HepG2 (cell line): ENCODE measurements around the gene SLC7A11. TPM values are rescaled to one million over a fixed set of nuclear protein-coding genes. Genes with fewer than 3 reads are reported as not detected.

Experiments used
- ATAC-seq: fragments of 200-7000 bp; cut with Tn5 transposase; 3 replicates; pipeline ENCODE4 v1.9.1; 2020; ENCODE audit warnings: mild to moderate bottlenecking, moderate library complexity
- BruUV-seq: library from RNA; stranded (reverse); fragments of 400-500 nt; replicated peaks from 2 replicates; lab custom pipeline; 2021; lab: Mats Ljungman, UMichigan
- CTCF ChIA-PET: fragments of 300-600 bp; formaldehyde crosslinking; extraction: SDS; loops from one replicate; lab custom pipeline; 2021; ENCODE audit warnings: low total read pairs, inconsistent platforms, low intra/inter-chr PET ratio; lab: Yijun Ruan, JAX
- POLR2A ChIA-PET: fragments of 350-600 bp; sonication (Branson Sonifier 250); formaldehyde crosslinking; loops from one replicate; lab custom pipeline; 2020; ENCODE audit warnings: antibody characterized with exemption, inconsistent platforms; lab: Yijun Ruan, JAX
- DNase-seq: peaks from one replicate; pipeline ENCODE4 v3.0.0-alpha.2; 2015; ENCODE audit warnings: low spot score
- FAIRE-seq: peaks from 3 replicates; lab custom pipeline; 2011; peaks lifted over from hg19 to GRCh38; lab: Jason Lieb, UNC
- H2AFZ ChIP-seq: one replicate; pipeline ENCODE4 v1.6.1; 2011; ENCODE audit warnings: low read length, inconsistent platforms
- H3K27ac ChIP-seq: fragments of 300-600 bp; 3 replicates; pipeline ENCODE4 v1.8.0; 2011; ENCODE audit warnings: mixed run types, mild to moderate bottlenecking, mixed read lengths, low read length, inconsistent platforms; ENCODE audit not compliant: insufficient read depth; ENCODE audit errors: extremely low read length
- H3K27me3 ChIP-seq, 2 experiments: fragments of 200-600 bp in 1 of 2; 2 replicates in 1 of 2; 3 replicates in 1 of 2; pipeline versions ENCODE4 v1.6.0 to v1.8.0; 2011; ENCODE audit warnings: low read length in 2 of 2, mild to moderate bottlenecking in 2 of 2, moderate library complexity in 2 of 2, inconsistent platforms in 1 of 2; ENCODE audit not compliant: insufficient read depth in 2 of 2, control insufficient read depth in 1 of 2
- H3K36me3 ChIP-seq, 2 experiments: fragments of 200-600 bp in 1 of 2; replicated peaks in 1 of 2; 2 replicates in 1 of 2; 3 replicates in 1 of 2; pipeline versions ENCODE4 v1.5.1 to v1.8.0; 2011; ENCODE audit warnings: low read length in 2 of 2, inconsistent platforms in 1 of 2; ENCODE audit not compliant: insufficient read depth in 2 of 2, control insufficient read depth in 1 of 2
- H3K4me1 ChIP-seq: 2 replicates; pipeline ENCODE4 v1.5.1; 2012; ENCODE audit warnings: low read length, inconsistent platforms; ENCODE audit not compliant: insufficient read depth
- H3K4me2 ChIP-seq: 2 replicates; pipeline ENCODE4 v1.6.0; 2011; ENCODE audit warnings: low read depth, low read length, inconsistent platforms
- H3K4me3 ChIP-seq, 3 experiments: fragments of 200-600 bp in 1 of 3; sonication (generic), shearing (Covaris generic) in 1 of 3; replicated peaks in 1 of 3; 2 replicates each; pipeline ENCODE4 v1.5.1; 2011 to 2016; ENCODE audit warnings: low read length in 3 of 3, inconsistent platforms in 2 of 3, low read depth in 2 of 3, mild to moderate bottlenecking in 2 of 3, control low read depth in 1 of 3, mixed read lengths in 1 of 3; ENCODE audit not compliant: insufficient read depth in 1 of 3
- H3K79me2 ChIP-seq: one replicate; pipeline ENCODE4 v1.6.1; 2011; ENCODE audit warnings: low read length, inconsistent platforms; ENCODE audit not compliant: insufficient read depth
- H3K9ac ChIP-seq: 2 replicates; pipeline ENCODE4 v1.6.0; 2011; ENCODE audit warnings: mild to moderate bottlenecking, low read depth, low read length, inconsistent platforms; ENCODE audit not compliant: insufficient read depth
- H3K9me3 ChIP-seq: 2 replicates; pipeline ENCODE4 v1.5.1; 2012; ENCODE audit warnings: mild to moderate bottlenecking, low read length
- H4K20me1 ChIP-seq: 2 replicates; pipeline ENCODE4 v1.6.0; 2011; ENCODE audit warnings: inconsistent platforms, mild to moderate bottlenecking, low read length, moderate library complexity; ENCODE audit not compliant: insufficient read depth
- CENPX ChIP-seq: sonication (generic); formaldehyde crosslinking; IDR thresholded peaks from 2 replicates; pipeline ENCODE4 v1.9.0; 2021; ENCODE audit warnings: mild to moderate bottlenecking, missing genetic modification reagents, moderate library complexity
- KLF16 ChIP-seq, 2 experiments: sonication (generic) in 1 of 2; formaldehyde crosslinking in 1 of 2; IDR thresholded peaks; 2 replicates each; pipeline versions ENCODE4 v1.6.1 to v1.8.0; 2016 to 2023; ENCODE audit warnings: missing genetic modification reagents in 2 of 2, missing compliant biosample characterization in 1 of 2
- MIER2 ChIP-seq: IDR thresholded peaks from 2 replicates; pipeline ENCODE4 v1.6.1; 2016; ENCODE audit warnings: missing biosample characterization, missing genetic modification reagents
- PREB ChIP-seq: sonication (generic); formaldehyde crosslinking; IDR thresholded peaks from 2 replicates; pipeline ENCODE4 v1.4.0; 2020; ENCODE audit warnings: missing genetic modification reagents
- PRPF4 ChIP-seq: fragments of 200-400 bp; formaldehyde crosslinking; IDR thresholded peaks from 2 replicates; pipeline ENCODE4 v1.6.1; 2016; ENCODE audit warnings: low read length, low read depth; ENCODE audit not compliant: poor library complexity, severe bottlenecking
- SMYD3 ChIP-seq: sonication (generic); formaldehyde crosslinking; IDR thresholded peaks from 2 replicates; pipeline ENCODE4 v1.8.1; 2023; ENCODE audit warnings: mild to moderate bottlenecking, missing genetic modification reagents
- SNAPC4 ChIP-seq: sonication (generic); formaldehyde crosslinking; IDR thresholded peaks from 2 replicates; pipeline ENCODE4 v1.4.0; 2020; ENCODE audit warnings: mild to moderate bottlenecking, missing genetic modification reagents
- SP2 ChIP-seq: sonication (generic); formaldehyde crosslinking; IDR thresholded peaks from 2 replicates; pipeline ENCODE4 v1.5.1; 2020; ENCODE audit warnings: mild to moderate bottlenecking, missing genetic modification reagents
- SRSF9 ChIP-seq: fragments of 200-400 bp; formaldehyde crosslinking; IDR thresholded peaks from 2 replicates; pipeline ENCODE4 v1.6.1; 2018; ENCODE audit warnings: borderline replicate concordance, mild to moderate bottlenecking, low read depth, low read length; ENCODE audit not compliant: insufficient read depth, poor library complexity, severe bottlenecking
- TEAD3 ChIP-seq: optimal IDR thresholded peaks from 2 replicates; pipeline ENCODE3; 2016; ENCODE audit warnings: borderline replicate concordance
- ZNF264 ChIP-seq: sonication (generic); formaldehyde crosslinking; IDR thresholded peaks from 2 replicates; pipeline ENCODE4 v1.4.0; 2020; ENCODE audit warnings: missing genetic modification reagents
- ZNF335 ChIP-seq: sonication (generic); formaldehyde crosslinking; IDR thresholded peaks from 2 replicates; pipeline ENCODE4 v1.4.0; 2020; ENCODE audit warnings: missing genetic modification reagents
- ZNF670 ChIP-seq: sonication (generic); formaldehyde crosslinking; IDR thresholded peaks from 2 replicates; pipeline ENCODE4 v1.8.0; 2022; ENCODE audit warnings: mild to moderate bottlenecking, missing genetic modification reagents, borderline replicate concordance
- ZNF770 ChIP-seq: sonication (generic); formaldehyde crosslinking; IDR thresholded peaks from 2 replicates; pipeline ENCODE4 v1.5.0; 2020; ENCODE audit warnings: mild to moderate bottlenecking, missing genetic modification reagents
- ZNF772 ChIP-seq: sonication (generic); formaldehyde crosslinking; IDR thresholded peaks from 2 replicates; pipeline ENCODE4 v1.5.0; 2020; ENCODE audit warnings: mild to moderate bottlenecking, missing genetic modification reagents
- WGBS: methylation state at CpG from one replicate; pipeline ENCODE4 v1.1.6; 2017; ENCODE audit warnings: low lambda C conversion rate; 5-methylcytosine and 5-hydroxymethylcytosine counted together
- in situ Hi-C: cut with HindIII; loops from 2 replicates; pipeline ENCODE4 v1.10.0; 2017; ENCODE audit warnings: low pct_unique_long_range_greater_than_20kb; ENCODE audit not compliant: extremely low pct_ligation_motif_present
- intact Hi-C: fragments of 100-400 bp; cut with micrococcal nuclease; formaldehyde crosslinking; loops from one replicate; pipeline ENCODE4 v1.10.0; 2022; ENCODE audit not compliant: unreplicated experiment
- polyA plus RNA-seq, 8 experiments: library from polyadenylated mRNA; depleted of rRNA in 3 of 8; stranded (reverse) in 7 of 8; unstranded in 1 of 8; fragments of >200 nt; fragmentation: Illumina TruSeq in 4 of 8; extraction: Trizol in 4 of 8; gene quantifications; 2 replicates each; pipeline versions ENCODE4 v1.2.1 to v1.2.3, GENCODE V29; 2011 to 2016; ENCODE audit warnings: low read depth in 4 of 8, missing spikeins in 1 of 8, mixed read lengths in 1 of 8; ENCODE audit not compliant: insufficient read depth in 1 of 8
- total RNA-seq, 5 experiments: library from RNA; depleted of rRNA; stranded (reverse); fragments of >200 nt; fragmentation: Illumina TruSeq; extraction: Trizol; gene quantifications; 2 replicates each; pipeline ENCODE4 v1.2.3, GENCODE V29; 2016; ENCODE audit warnings: low read depth in 1 of 5

The SLC7A11 gene
- total and polyA plus RNA-seq, 2 of the 13 experiments (the other 11 are each of a cell fraction or from before 2014, with no cell fraction given) = 15.7 to 17.5 TPM

- TF ChIP-seq TEAD3 = no peak
These were observed 67.0 kb downstream of the SLC7A11 start (continued) for GRCh38 chr4:138174981-138175794.

- FAIRE-seq (no peak), DNase-seq (no peak), ATAC-seq (no peak)
- Histone ChIP-seq H3K9me3 (no peaks in the 10 kb centered on the region), H3K79me2 (no peaks in the 10 kb centered on the region), H3K27ac (no peak overlapping the region), H3K4me2 (no peak overlapping the region), H3K4me3 (no peak overlapping the region), H2AFZ (no peak overlapping the region), H3K27me3 (no peaks in the 10 kb centered on the region), H3K9ac (no peak overlapping the region), H4K20me1 (no peaks in the 10 kb centered on the region), H3K4me1 (peaks cover 7% of the 10 kb centered on the region), H3K36me3 (no peaks in the 10 kb centered on the region)
- CTCF ChIA-PET = no interaction called here
- POLR2A ChIA-PET = no interaction called here
- no TSS peak for BruUV-seq
- WGBS = 93% methylated on average over 1 of the region's 1 CpG
- intact Hi-C loops (no loop called here), in situ Hi-C loops (no loop called here)
- TF ChIP-seq MIER2 (CRISPR knock-in tag) = no peak
- TF ChIP-seq ZNF670 (CRISPR knock-in tag) = no peak
- no peak for TF ChIP-seq SMYD3 (CRISPR knock-in tag)
- TF ChIP-seq ZNF264 = no peak
- no peak for TF ChIP-seq ZNF772 (CRISPR knock-in tag)
- TF ChIP-seq SNAPC4 (CRISPR knock-in tag) = no peak
- TF ChIP-seq PRPF4 = no peak
- TF ChIP-seq CENPX (CRISPR knock-in tag) = no peak
- no peak for TF ChIP-seq KLF16 (CRISPR knock-in tag; IDR thresholded peaks at IDR 0.05)
- TF ChIP-seq SP2 (CRISPR knock-in tag) = no peak
- TF ChIP-seq SRSF9 = no peak
- TF ChIP-seq ZNF770 (CRISPR knock-in tag) = no peak
- TF ChIP-seq ZNF335 = no peak
- TF ChIP-seq PREB (CRISPR knock-in tag) = no peak
These were observed 77.9 kb downstream of the SLC7A11 start for GRCh38 chr4:138164208-138164607.
